HG03139 (cell line): ENCODE measurements around the gene CDKN1C.
A peak's percentile ranks its signal among the peaks of the same experiment; 100 is the strongest.

Experiments used
- ATAC-seq: cut with Tn5 transposase; IDR thresholded peaks from one replicate; pipeline ENCODE4 v1.9.1; 2021; ENCODE audit not compliant: unreplicated experiment

CDKN1C gene

DNA sequence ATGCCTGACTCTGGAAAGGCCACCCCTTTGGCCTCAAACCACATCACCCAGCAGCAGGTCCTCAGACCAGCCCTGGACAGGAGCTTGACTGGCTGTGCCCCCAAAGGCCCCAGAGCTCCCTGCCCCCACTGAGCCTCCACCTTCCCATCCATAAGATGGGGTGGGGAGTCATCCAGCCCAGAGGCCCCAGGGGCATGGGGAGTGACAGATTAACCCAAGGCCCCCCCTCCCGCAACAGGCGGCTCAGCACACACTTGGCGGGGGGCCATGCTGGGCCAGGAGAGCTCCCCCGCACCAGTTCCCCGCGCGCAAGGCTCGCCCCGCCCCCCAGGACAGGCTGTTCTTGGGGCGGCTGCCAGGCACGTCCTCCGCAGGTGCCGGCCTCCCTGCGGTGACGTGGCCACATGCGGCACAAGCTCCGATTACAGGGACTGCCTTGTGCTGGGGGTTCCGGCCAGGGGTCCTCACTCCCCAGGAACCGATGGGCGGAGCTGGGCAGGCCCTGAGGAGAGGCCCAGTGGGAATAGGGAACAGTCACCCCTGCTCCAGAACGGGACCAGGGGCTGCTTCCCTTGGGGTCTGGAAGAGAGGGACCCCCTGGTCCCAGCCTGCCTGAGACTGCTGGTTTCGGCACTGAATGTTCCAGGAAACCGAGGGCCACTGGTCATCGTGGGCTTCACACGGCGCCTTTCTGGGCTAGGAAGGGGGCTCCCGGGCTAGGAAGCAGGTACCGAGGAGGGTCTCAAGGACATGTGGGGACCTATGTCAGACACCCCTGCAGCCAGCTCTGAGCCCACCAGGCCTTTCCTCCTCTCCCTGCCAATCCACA lies 5.1 kb upstream of the CDKN1C start:
- ATAC-seq: no peak

DNA sequence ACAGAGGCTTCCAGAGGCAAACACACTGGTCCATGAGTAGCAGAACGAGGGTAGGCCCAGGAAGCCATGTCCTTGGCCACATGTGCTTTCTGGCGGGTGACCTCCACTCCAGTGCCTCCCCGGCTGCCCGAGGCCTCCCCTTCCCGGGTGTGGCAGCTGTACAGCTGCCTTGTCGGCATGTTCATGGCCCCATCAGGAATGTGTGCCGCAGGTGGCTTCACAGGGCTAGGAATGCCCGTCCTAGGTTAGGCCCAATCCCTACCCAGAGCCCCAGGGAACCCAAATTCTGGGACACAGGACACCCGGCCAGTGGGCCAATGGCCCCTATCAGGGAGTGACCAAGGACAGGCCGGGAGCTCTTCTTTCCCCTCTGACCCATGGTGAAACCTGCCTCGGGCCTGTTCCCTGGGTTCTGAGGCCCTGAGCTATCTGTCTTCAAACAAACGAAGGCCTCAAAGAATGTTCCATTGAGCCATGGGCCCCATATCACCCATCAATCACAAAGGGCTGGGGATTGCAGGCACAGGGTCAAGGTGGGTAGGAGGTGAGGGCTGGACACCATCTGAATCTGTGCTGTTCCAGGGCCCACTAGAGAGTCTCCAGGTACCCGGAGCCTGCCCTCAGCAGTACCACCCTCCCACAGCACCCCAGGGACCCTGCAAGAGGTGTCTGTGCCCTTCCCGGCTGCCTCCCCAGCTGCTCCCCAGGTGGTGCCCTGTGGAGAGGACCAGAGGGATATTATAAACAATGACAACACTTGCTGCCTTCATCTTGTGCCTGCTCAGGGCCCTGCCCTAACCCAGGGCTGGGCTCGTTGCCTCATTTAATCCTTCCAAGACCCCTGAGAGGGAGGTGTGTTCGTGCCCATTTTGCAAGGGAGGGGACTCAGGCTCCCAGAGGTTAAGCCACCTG lies 4.0 kb upstream of the CDKN1C start:
- ATAC-seq: no peak

DNA sequence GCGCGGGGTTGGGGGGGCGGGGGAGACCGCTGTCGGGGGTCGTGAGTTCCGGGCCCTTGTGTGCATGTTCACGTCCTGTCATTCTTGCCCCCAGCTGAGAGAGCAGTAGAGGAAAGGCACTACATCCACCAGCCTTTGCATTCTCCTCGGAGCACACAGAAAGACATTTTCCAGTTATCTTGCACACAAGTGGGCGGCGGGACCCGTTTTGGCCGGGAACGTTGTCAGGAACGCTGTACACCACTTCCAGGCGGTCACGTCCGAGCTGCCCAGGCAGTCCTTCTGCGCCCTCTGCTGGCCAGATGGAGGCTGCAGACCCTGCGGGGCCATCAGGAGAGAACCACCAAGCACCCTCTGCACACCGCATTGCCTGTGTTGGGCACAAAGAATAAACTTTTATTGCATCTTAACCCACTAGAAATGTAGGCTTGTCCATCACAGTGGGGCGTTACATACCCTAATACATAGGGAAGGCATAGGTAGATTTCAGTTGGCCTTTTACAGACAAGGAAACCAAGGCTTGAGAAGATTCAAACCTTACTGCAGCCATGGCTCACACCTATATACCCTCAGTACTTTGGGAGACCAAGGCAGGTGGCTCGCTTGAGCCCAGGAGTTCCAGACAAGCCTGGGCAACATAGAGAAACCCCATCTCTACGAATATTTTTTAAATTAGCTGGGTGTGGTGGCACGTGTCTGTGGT lies 2.8 kb upstream of the CDKN1C start:
- ATAC-seq: no peak

DNA sequence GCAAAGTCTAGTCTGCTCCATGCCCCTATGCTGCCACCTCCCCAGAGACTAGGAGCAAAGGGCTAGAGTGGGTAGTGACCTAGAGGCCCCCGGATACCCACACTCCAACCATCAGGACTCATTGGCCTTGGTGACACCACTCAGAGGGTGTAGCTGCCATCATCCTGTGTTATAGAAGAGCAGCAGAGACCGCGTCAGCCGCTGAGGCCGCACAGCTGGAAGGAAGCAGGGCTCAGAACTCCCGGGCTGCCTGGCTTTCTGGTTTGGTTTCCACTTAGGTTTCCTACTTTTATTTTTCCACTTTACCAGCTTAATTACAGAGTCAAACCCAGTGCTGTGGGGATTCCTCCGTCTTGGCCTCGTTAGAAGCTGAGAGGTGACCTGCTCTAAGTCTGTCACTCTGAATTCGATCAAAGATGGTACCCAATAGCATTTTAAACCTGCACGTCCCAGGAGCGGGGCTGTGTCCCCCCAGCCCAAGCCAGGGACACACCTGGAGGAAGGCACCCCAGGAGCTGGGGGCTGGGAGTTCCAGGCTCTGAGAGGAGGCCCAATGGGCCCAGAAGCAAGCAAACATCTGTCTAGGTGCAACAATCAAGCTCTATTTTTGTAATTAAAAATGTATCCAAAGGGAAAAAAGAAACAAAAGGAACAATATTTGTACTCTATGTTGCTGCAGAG lies 2.1 kb upstream of the CDKN1C start:
- ATAC-seq: no peak

DNA sequence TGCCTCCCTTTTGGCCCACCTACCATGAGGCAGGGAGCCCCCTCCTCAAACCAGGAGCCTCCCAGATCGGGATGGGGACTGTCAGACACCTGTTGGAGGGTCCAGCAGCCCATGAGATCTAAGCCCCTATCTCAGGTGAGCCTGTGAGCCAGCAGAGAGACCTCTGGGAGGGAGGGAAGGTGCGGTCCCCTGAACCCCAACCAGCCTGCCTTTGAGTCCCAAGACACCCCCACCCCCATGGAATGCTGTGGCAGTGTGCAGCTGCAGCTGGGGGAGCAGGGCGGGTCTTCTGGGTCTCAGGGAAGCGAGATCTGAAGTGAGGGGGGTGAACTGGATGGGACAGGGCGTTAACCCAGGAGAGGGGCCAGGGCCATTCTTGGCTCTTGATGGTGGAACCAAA lies 1.4 kb upstream of the CDKN1C start:
- ATAC-seq: no peak

DNA sequence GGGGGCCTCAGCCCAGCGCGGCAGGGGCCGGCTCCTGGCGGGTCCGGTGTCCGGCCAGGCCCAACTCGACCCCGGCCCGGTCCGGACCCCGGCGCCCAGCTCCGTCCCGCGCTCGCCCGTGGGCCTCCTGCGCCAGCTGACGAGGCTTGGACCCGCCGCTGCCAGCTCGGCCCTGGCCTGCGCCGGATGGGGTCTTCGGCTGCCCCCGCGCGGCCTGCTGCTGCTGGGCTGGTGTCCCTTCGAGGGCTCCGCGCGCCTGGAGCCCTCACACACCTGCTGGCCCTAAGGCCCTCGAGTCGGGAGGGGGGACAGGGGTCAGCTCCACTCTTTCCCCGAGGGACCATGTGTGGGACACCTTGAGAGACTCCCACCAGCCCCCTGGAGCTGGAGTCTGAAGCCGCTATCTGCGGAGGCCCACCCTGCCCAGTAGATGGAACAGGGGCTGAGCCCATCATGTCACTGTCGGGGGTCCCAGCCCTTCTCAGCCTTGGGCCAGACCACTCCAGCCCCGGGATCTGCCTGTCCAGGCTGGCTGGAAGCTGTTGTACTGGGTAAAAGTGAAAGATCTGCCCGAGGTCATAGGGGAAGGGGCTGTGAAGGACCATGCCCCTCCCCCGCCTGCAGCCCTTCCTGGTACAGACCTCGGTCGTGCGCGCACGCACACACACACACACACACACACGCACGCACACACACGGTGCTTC lies 768 bp upstream of the CDKN1C start:
- peak; percentile 12 for ATAC-seq

DNA sequence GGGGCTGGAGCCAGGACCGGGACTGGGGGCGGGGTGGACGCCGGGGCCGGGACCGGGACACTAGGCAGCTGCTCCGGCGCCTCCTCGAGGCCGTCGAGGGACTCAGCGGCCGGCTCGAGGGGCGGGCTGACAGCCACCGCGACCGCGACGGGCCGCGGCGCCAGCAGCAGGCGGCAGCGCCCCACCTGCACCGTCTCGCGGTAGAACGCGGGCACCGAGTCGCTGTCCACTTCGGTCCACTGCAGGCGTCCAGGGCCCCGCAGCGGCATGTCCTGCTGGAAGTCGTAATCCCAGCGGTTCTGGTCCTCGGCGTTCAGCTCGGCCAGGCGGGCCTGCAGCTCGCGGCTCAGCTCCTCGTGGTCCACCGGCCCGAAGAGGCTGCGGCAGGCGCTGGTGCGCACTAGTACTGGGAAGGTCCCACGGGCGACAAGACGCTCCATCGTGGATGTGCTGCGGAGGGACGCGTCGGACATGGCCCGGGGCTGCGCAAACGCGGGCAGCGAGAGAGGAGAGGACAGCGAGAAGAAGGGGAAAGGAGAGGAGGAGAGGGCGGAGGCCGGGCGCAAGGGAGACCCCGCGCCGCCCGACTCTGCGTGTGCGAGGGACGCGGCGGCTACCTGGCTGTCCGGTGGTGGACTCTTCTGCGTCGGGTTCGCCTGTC lies 428 bp downstream of the CDKN1C start:
- ATAC-seq: no peak

DNA sequence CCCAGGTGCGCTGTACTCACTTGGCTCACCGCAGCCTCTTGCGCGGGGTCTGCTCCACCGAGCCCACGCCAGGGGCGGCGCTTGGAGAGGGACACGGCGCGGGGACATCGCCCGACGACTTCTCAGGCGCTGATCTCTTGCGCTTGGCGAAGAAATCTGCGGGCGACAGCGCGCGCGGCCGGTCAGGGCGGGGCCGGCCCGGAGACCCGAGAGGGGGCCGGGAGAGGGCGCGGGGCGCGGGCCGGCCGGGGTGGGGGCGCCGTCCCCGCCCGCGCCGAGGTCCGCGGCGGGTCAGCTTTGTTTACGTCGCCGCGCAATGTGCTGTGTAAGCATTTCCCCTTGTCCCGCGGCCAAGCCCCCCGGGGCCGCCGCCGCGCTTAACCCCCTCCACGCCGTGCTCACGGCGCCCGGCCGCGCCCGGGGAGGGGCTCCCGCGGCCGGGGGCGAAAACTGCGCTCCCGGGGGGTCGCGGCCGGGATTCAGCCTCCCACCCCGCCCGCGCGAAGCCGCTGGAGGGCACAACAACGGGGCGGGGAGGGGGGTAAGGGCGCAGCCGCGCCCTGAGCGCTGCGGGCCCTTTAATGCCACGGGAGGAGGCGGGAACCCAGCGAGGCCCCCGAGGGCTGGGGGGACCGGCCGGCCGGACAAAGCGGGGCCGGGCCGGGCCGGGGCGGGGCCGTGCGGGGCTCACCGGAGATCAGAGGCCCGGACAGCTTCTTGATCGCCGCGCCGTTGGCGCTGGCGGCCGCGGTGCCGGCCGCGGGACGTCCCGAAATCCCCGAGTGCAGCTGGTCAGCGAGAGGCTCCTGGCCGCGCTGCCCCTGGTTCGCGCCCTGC lies 1.4 kb downstream of the CDKN1C start:
- no peak for ATAC-seq

DNA sequence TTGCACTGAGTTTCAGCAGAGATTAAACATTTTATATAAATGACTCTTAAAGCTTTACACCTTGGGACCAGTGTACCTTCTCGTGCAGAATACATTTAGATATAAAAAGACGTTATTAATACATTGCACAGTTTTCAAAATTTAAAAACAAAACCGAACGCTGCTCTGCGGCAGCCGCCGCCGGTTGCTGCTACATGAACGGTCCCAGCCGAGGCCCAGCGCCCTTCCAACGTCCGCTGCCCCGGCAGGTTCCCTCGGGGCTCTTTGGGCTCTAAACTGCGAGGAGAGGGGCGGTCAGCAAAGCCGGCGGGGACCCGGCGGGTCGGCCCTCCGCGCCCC lies 2.0 kb downstream of the CDKN1C start:
- no peak for ATAC-seq

DNA sequence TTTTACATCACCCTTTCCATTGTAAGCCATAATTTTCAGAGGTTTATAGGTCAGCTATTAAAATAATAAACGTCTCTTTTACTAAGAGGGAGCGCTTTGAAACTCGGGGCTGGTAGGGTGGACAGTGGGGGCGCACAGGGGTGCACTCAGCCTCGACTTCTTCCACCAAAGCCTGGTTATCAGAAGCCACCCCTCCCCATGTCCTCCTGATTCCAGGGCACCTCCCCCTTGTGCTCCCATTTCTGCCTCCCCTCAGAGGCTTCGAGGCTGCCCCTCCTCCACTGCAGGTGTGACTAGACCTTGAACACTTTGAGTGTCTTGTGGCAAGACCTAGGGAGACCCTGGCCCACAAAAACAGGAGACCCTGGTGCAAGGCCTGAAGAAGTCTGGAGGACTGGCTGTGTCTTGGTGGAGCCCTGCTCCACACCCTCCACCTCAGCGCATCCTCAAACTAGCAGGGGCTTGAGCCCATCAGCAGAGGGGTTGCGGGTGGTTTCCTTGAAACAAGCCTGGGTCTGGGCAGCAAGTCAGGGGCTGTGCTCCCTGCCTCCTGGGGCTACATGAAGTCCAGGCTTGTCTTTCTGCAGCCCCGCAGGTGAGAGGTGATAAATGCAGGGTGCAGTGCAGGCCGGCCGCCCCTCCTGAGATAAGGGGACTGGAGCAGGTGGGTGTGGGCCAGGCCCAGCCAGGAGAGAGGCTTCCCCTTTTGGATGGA lies 3.0 kb downstream of the CDKN1C start:
- ATAC-seq: no peak

DNA sequence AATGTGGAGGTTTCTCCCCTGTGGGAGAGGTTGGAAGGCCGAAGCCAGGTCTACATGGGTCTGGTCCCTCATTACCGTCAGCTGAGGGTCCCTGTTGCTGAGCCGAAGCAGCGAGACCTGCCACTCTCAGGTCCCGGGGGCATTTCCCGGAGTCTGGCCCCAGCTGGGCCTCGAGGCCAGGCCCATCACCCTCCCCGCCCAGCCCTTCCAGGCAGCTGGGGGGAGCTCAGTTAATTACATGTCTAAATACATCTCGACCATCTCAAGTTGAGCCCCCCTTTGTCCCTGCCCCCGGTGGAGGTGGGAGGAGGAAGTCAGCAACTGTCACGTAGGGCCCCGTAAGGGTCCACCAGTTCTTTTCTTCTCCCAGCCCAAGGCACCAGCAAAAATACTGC lies 3.6 kb downstream of the CDKN1C start:
- no peak for ATAC-seq

DNA sequence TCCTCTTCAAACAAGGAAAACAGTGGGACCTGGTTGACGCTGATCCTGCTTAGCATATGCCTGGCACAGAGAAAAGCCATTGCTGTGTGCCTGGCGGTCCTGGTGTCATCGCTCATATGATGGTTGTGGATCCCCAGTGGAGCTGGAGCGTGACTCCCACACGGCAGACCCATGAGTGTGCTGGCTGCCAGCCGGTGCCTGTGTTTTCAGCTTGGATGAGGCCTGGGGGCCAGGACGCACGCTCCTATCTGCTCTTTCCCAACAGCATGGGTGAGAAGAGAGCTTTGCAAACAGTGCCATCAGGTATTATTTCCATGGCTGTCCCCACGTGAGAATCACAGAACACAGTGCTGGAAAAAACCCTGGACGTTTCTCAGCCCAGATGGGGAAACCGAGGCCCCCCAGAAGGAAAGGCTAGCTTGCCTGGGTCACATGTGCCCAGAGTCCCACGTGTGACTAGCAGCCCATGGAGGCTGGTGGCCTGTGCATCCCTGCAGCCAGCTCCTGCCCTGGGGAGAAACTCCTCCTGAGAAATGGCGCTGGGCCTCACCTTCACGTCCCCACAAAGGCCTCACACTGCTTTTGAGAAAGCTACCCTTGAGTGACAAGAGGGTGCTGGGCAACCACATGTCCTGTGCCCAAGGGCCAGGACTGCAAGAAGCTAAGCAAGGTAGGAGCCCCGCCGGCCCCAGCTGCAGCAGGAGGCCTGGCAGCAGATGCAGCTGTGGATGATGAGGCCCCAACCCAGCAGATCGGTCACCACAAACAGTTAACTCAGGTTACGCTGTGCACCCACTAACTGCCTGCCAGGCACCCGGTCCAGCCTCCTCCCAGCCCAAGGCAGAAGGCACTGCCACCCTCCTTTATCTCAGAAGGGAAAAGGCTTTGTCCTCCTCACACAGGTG lies 4.2 kb downstream of the CDKN1C start:
- no peak for ATAC-seq

DNA sequence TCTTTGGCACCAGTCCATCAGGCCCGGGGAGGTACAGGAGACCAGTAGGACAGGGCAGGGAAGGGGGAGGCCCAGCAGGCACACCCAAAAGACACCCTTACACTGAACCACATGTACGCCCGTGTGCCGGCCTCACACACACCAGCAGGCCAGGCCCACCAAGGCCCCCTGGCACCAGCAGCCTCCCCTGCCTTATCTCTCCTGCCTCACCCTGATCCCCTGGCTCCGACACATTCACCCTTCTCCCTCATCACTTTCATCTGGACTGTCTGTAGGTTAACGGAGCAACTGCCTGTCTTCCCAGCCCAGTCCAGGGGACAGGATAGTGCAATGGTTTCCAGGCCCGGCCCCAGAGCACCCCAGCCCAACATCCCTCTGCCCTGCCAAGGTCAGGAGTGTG lies 4.9 kb downstream of the CDKN1C start:
- ATAC-seq: no peak

DNA sequence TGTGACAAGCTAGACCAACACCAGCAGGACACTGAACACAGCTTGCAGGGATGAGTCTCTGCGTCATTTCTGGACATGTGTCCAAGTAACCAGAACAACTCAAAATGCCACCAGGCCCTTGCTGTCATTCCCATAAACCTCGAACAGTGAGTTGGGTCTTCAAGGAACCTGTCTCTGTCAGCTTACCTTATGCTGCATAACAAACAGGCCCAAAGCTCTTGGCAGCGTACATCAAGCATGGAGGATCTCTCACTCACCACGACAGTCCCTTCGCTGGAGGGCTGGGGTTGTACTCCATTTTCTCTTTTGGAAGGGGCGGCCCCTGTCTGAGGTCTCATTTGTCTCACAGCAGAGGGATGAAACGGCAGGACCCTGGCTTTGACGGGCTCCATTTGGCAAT lies 6.8 kb downstream of the CDKN1C start:
- ATAC-seq: no peak

DNA sequence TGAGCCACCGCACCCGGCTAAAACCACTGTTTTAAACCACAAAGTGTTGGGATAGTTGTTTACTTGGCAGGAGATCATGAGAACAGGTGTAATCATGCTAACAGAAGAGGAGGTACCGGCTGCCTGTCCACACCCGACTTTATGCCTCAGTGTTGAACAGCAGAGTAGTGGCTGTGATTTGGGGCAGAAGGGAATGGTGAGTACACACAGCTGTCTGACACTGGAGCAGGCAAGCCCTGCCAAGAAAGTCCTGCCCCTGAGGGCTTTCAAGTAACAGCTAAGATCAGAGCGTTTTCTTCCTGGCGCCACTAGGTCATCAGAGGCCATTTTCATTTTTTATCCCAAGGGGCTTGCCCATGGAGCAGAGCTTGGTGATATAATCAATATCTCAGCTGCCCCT lies 8.1 kb downstream of the CDKN1C start:
- no peak for ATAC-seq

DNA sequence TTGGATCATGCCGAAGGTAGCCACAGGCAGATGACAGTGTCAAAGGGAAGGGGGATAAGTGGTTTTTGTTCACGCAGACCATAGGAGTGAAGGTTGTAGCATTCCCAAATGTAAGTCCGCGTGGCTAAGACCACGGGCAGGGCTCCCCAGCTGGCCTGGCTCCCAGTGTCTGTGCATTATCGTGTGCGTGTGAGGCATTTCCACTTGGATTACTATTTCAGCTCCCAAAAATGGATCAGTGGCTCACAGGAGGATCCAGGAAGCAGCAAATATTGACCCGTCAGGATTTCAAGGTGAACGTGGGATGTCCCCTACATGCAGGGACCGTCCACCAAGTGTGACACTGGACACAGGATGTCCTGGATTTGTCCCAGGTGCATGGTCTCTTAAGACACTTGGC lies 10.6 kb downstream of the CDKN1C start:
- ATAC-seq: no peak

DNA sequence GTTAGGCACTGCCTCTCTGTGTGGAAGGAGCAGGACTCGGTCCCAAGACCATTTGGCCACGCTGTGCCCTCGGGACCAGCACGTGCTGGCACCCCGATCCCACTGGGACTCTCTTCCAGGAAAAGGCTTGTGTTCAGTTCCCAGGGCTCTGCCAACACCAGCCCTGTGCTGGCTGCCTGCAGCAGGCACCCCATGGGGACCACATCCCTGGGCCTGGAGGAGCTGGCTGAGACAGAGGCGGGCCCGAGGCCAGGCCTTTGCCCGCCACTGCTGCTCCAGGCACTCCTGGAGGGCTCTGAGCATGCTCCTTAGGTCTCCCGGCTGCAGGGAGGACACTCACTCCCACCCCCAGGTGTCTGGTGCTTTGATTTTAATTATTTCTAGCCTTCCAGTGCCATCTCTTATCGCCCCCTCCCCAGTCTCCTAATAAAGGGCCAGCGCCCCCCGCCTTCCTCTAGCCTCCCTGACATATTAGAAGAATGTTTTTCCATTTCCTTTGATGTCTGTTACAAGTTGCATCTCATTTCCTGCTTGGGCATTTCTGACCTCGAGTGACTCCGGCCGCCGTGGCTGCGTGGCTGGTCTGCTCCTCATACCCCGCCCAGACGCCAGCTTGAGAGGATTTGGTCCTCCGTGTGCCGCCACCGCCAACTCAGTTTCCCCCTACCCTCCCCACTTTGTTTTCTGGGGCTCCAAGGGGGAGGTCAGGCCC lies 14.4 kb downstream of the CDKN1C start:
- ATAC-seq: no peak
